GDM1 (cell line): ENCODE results near the gene FRMD4A.

Experiments
- DNase-seq: peaks from one replicate; lab custom pipeline; 2025; lab: John Stamatoyannopoulos, UW

Gene FRMD4A

GRCh38 chr10:14330388-14331061 lies at the start of gene FRMD4A:
Gene FRMD4A (minus strand): TSS chr10:14330924.
- DNase-seq: no peak

DNA sequence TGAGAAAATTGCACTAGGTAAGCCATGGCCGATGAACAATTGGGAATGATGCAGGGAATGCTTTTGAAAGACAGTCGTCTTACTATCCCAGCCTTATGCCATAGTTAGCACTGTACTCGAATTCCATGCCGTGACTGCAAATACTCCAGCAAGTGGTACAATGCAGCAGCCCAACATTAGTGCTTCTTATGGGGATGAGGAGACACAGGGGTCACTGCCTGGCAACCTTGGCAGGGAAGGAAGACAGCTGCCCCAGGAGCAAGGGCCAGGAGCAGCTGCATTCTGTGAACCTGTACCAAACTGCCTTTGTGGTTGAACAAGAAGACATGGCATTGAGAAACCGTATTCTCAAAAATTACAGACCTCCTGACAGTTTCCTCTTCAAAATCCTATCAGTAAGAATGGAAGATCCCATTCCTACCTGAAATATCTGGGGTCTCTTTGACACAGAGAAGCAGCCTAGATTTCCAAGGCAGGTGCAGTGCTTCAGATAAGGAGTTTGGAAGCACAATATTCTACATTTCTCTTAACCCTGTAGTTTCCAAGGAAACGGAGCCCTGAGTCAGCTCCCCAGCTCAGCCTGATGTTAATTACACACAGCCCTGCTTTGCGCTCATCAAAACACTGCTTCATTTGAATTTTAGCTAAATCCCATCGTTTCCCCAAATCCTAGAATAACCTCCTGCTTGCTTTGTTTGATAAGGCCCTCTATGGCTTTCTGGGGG lies 49.0 kb upstream of the FRMD4A start:
- no peak for DNase-seq

DNA sequence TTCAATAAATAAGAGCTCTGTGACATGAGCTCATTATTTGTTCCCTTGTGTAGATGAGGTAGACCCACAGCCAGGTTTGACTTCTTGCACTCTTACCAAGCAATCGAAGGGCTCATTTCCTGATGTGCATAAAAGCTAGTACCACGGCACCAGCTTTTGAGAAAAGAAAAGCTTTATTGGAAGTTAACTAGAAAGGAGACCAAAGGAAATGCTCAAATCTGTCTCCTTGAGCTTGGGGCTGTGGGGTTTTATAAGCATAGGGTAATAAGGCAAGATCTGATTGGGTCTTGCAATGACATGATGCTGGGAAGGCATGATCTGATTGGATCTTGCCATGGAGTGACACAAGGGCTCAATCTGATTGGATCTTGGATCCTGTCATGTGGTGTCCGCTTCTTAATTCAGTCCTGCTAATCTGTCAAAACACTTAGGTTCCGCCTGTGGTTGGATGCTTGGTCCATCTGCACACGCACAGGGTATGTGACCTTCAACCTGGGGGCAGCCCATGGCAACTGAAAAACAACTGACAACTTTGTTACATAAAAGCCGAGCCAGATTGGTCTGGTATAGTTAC lies 47.8 kb upstream of the FRMD4A start:
- DNase-seq: no peak

DNA sequence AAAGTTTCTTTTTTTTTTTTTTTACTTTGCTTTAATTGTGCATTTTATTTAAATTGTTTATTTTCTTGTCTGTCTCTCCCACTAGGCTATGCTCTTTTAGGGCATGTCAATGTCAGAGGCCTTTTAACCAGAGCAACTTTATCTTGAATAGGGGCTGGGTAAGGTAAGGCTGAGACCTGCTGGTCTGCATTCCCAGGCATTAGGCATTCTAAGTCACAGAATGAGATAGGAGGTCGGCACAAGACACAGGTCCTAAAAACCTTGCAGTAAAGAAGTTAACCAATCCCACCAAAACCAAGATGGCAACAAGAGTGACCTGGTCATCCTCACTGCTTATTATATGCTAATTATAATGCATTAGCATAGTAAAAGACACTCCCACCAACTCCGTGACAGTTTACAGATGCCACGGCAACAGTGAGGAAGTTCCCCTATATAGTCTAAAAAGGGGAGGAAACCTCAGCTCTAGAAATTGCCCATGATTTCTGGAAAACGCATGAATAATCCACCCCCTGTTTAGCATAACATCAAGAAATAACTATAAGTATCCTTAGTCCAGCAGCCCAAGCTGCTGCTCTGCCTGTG lies 47.0 kb upstream of the FRMD4A start:
- no peak for DNase-seq

DNA sequence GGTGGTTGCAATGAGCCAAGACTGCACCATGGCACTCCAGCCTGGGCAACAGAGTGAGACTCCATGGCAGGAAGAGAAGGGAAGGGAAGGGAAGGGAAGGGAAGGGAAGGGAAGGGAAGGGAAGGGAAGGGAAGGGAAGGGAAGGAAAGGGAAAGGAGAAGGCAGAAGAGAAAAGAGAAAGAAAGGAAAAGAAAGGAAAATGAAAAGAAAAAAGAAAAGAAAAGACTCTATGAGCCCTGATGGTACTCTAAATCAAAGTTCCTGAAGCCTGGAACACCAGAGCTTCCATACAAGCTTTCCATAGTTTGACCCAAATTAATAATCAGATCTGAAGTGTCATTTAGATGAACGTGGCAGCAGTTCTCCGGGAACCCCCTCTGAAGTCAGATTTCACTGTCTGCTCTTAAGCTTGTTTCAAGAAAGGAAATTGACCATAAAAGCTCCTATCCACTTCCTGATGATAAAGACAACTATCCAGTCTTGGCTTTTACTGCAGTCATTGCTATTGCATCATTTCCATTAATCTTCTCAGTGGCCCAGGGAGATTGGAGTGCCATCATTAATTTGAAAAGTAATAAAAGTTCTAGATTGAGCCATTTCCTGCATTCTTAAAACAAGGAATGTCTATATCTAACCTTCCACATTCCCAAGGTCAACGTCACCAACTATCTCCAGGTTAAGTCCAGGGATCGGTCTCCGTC lies 44.2 kb upstream of the FRMD4A start:
- DNase-seq: no peak

GRCh38 chr10:14372606-14373005 lies 41.9 kb upstream of the FRMD4A start:
- no peak for DNase-seq

DNA sequence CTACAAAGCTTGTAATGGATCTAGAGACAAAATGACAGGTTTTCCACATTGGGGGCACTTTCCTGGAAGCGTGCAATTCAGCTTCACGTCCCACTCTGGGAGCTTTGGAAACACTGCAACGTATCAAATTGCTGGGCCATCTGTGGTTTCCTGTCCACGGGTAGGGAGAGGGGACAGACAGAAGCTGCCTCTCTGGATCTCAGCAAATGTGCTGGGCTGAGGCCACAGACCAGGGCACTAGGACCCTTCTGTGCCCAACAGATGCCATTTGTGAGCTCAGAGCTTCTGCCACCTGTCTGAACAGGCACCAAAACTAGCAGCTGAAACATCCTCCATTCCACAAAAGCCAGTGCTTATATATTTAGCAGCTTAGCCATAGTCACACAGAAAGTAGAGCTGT lies 40.9 kb upstream of the FRMD4A start:
- no peak for DNase-seq

DNA sequence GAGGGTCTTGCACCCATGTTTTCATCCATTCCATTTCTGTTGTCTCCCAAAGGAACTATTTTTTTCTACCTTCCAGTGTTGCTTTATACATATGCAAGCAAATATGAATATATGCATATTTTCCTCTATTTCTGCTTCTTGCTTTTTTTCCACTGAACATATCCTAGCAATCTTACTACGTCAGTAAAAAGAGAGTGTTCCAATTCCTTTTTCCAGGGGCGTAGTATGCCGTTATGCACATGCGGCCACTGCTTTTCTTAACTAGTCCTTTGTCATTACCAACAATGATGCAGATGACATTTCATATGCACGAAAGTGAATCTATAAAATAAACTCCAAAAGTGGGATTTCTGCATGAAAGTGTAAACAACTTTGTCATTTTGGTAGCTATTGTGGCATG lies 40.2 kb upstream of the FRMD4A start:
- DNase-seq: no peak

DNA sequence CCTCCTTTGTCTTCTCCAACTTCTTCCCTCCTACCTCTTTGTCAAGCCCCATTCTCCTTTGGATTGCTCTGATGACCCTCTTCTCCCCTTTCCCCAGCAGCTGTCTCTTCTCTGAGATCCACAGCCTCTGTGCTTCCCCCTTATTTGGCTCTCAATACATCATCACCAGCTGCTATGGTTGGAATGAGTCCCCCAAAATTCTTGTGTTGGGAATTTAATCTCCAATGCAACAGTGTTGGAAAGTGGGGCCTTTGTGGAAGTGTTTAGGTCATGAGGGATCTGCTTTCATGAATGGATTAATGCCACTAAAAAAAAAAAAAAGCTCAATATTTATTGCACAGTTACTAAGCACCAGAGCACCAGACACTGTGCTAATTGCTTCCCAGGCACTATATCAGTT lies 39.2 kb upstream of the FRMD4A start:
- no peak for DNase-seq

- DNase-seq: no peak
These were observed 36.0 kb upstream of the FRMD4A start for GRCh38 chr10:14366760-14367159.

GRCh38 chr10:14365266-14365665 lies 34.5 kb upstream of the FRMD4A start:
- no peak for DNase-seq

DNA sequence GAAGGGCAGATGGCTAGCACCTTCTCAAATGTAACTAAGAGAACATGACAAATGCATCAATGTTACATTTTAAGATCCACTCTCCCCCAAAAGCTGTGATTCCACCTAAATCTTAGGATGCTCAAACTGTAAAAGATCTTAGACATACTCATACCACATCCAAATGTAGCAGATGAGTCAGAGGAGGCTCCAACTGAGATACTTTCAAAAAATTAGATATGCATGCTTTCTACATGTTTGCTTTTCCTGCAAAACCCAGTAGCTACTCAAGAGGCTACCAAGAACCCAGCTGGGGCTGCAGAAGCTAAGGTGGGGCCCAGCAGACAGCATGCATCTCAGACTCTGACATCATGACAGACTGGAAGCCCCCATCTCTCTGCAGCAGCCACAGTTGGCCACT lies 31.4 kb upstream of the FRMD4A start:
- no peak for DNase-seq

DNA sequence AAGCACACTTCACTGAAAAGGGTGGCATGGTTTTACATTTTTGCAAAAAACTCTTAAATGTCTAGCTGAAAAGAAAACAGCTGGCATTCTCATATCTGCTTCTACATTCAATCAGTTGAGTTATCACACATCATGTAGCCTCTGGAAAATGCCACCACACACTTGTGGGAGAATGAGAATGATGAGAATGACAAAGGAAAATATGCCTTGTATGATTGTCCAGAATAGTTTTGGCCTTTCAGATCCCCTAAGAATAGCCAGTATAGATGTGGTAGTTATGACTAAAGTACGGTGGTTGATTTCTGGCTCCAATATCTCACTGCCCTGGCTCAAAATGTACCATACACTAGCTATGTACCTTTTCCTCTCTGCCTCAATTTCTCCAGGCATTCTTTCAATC lies 30.2 kb upstream of the FRMD4A start:
- no peak for DNase-seq

- no peak for DNase-seq
These were observed 29.8 kb upstream of the FRMD4A start for GRCh38 chr10:14360515-14360914.

DNA sequence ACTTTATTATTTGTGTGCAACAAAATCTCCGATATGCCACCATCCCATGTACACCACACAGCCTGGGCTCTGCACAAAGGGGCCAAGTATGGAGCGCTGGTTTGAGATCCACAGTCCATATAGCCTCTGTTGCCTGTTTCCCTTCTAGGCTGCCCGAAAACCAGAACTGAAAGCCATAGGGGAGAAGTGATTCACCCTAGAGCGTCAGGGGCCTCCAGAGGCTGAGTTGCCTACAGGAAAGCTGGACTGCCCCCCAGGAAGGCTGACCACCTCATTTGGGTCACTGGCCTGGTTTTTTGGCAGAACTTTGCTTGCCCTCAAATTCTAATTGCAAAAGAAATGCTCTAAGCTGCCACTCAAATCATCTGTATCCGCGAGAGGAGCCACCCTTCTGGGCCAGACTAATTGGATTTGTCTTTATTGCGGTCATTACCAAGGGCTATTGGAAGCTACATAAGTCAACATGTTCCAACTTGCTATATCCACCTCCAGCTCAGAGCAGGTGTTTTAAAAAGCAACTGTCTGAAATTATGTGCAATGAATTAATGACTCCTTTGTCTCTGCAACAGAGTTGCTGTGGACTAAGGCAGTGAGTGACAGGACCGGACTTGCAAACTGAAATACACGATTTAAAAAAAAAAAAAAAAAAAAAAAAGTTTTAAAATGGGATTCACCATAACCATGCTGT lies 28.3 kb upstream of the FRMD4A start:
- no peak for DNase-seq

DNA sequence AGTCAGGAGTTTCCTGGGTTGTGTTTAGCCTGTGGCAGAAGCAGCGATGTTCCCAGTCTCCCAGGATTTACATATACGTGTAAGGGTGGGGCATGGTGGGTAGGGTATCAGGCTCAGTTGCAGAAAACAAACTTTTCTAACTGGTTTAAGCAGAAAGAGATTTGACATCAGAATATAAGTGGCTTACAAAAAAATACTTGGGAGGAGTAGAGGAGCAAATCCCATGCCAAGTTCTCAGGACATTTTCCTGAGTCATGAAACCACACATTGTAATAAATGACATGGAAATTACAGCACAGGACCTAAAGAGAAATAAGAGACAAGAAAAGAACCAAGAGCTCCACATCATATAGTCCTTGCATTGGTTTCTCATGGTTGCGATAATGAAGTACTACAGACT lies 26.2 kb upstream of the FRMD4A start:
- no peak for DNase-seq

- DNase-seq: no peak
These were observed 25.0 kb upstream of the FRMD4A start for GRCh38 chr10:14355750-14356149.

GRCh38 chr10:14353291-14353913 lies 22.7 kb upstream of the FRMD4A start:
- DNase-seq: no peak

GRCh38 chr10:14350006-14350405 lies 19.3 kb upstream of the FRMD4A start:
- no peak for DNase-seq

- no peak for DNase-seq
These were observed 18.4 kb upstream of the FRMD4A start for GRCh38 chr10:14349081-14349480.

- DNase-seq: no peak
These were observed 14.5 kb upstream of the FRMD4A start for GRCh38 chr10:14345262-14345661.
